Umbilical cord (tissue), 2 donors: Measurements from ENCODE around the gene ZNF598. TPM values are rescaled to one million over a fixed set of nuclear protein-coding genes. Genes with fewer than 3 reads are reported as not detected.
"Not testable (repeated sequence)": the region's sequence is repeated elsewhere in the genome, so short reads cannot be mapped to it uniquely, and the experiment has no call there.

ENCODE experiments used
- DNase-seq: peaks from one replicate; pipeline ENCODE4 v3.0.0-alpha.2; 2015; ENCODE audit warnings: low spot score
- total RNA-seq: library from RNA; depleted of rRNA; stranded (reverse); fragments of >200 nt; gene quantifications from one replicate; pipeline ENCODE4 v1.2.3, GENCODE V29; 2014; ENCODE audit warnings: low replicate concordance; ENCODE audit not compliant: insufficient read depth

ZNF598 gene
- total RNA-seq, 1 donor from 2014 or later, result 4.8 TPM

DNA sequence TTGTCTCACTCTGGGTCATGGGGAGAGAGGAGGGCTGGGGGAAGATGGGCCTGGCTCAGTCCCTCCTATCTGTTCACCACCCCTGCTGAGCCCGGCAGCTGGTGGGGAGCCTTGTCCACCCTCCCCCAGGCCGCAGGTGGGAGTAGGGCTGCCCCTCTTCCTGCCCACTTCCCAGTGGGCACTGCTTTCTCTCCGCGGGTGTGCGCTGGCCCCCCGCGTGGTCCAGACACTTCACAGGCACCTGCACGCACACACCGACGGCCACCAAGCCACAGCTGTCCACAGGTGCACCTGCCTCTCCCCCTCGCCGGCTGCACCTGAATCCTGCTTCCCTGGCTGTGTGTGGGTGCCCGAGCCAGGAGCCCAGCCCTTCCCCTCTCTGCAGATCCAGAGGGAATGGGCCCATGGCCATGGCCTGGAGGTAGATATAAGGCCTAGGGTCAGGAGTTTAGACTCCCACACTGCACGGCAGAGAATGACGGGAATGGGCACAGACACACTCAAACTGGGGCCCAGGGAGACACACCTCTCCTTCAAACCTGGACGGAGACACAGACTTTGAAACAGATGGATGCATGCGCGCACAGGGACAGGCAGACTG is 19.1 kb upstream of the ZNF598 start:
- DNase-seq, result no peak

DNA sequence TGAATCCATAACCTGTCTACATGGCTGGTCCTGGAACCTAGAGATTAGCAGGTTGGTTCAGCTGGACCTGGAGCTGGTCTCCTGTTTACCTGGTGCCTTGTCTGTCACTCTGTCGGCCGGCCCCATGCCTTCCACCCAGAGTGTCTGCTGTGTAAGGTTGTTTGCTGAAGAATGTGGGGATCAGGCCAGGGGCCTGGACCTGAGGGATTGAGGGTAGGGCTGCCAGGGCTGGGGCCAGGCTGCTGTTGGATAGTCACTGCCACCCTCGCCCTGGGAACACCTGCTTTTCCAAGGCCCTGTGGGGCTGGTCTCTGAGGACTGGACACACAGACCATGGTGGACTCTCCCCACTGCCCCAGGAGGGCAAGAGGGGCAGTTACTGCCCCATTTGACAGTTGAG is 18.5 kb upstream of the ZNF598 start:
- no peak for DNase-seq

DNA sequence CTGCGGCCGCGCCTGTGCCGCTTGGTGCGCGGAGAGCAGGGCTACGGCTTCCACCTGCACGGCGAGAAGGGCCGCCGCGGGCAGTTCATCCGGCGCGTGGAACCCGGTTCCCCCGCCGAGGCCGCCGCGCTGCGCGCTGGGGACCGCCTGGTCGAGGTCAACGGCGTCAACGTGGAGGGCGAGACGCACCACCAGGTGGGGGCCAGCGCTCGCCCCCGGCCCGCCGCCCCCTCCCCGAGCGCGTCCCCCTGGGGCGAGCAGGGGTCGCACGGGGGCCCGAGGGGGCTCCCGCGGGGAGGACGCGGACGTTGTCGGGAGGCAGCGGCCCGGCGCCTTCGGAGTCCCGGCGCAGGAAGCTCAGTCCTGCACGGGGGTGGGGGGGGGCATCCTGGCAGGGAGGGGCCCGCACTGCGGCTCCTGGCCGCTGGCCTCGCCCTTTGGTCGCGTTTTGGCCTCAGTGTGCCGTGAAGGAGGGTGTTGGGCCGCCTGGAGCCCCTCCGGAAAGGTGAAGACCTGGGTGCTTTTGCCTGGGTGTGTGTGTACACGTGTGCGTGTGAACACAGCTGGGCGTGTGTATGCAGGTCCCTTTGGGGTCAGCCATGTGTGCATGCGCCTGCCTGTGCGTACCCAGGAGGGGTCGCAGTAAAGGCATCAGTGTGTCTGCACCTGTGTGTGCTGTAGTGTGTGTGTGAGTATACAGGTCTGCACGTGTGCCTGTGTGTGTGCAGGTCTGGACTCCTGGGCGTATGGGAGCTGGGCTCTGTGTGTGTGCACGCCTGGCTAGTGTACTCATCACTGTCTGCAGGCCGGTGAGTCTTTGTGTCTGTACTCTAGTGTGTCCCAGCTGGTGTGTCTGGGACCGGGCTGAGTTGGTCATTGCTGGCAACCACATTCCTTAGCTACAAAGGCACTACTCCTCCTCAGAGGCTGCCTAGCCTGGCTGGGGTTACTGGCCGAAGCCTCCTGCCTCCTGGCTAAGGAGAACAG is 17.7 kb upstream of the ZNF598 start:
- no peak for DNase-seq

DNA sequence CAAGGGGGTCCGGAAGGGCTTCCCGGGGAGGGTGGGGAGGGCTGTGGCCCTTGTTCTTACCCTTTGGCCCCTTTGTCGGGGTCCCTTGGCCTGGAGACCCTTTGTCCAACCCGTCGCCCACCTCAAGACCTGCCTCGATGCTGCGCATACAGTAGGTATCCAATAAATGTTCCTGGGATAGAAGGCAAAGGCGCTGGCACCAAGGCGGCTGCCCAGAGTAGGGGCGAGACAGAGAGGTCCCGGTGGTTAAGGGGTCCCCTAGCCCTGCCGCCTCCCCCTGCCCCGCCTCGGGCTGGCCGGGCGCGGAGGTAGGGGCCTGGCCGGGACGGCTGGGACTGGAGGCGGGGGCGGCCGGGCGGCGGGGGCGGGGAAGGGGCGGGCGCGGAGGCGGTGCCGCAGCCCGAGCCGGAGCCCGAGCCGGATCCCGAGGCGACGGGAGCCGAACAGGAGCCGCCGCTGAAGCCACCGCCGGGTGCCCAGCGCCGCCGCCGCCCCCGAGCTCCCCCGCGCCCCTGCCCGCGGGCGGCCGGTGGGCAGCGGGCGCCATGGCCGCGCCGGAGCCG is 16.9 kb upstream of the ZNF598 start, which contains the start of gene NHERF2:
Gene NHERF2, plus strand, starts transcription at position 442 of the 563 bp plus-strand sequence. Its CDS starts 104 bp downstream, at position 546.
- no peak for DNase-seq

DNA sequence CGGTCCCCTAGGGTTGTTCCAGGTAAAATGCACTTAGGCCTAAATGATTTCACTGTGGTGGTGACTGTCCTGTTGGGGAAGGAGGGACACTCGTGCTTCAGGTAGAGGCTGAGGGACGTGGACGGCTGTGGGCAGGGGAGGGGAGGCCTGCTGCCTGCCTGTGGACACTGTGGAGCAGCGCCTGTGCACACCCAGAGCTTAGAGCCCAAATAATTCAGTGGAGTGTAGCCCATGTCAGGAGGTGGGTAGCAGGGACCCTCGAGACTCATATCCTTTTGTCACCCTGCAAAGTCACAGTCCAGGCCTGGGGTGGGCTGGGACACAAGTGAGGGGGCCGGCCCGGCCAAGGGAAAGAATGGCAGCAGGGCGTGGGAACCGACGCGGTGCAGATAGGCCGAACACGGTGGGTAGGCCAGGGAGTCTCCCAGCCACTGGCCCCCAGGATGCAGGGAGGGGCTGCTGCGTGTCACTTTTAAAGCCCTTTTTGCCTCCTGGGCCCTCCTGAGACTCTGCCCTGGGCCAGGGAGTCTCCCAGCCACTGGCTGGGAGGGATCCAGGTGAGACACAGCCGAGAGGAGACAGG is 16.3 kb upstream of the ZNF598 start:
- no peak for DNase-seq

DNA sequence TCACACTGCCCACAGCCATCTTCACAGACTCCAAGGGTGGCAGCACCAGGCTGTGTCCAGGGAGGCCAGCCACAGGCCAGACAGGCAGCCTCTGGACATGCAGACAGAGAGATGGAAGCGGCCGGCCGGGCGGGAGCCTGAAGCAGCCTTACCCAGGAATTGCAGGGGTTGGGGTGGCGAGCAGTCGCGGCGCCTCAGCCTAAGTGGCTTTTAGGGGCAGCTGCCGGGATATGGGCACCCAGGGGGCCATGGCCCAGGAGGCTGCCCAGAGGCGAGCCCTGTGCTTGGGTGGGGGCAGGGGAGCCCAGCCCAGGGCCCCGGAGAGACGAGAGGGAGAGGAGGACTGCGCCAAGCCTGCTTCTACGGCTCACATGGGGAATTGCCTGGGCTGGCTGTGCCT is 15.6 kb upstream of the ZNF598 start:
- no peak for DNase-seq

DNA sequence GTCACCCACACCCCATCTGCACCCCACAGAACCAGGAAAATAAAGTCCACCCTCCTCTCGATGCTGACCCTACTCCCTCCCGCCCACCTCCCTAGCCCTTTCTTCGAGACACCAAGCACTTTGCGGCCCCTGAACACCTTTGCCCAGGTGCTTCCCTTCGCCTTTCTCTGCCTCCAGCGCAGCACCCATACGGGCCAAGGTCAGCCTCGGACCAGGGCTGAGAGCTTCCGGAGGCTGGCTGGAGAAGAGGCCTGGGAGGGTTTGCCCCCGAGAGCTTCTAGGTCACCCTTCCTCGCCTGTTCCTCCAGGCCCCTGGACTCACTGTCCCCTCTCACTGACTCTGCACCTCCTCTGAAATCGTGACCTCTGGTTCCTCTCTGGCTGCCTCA is 14.4 kb upstream of the ZNF598 start:
- DNase-seq, result no peak

DNA sequence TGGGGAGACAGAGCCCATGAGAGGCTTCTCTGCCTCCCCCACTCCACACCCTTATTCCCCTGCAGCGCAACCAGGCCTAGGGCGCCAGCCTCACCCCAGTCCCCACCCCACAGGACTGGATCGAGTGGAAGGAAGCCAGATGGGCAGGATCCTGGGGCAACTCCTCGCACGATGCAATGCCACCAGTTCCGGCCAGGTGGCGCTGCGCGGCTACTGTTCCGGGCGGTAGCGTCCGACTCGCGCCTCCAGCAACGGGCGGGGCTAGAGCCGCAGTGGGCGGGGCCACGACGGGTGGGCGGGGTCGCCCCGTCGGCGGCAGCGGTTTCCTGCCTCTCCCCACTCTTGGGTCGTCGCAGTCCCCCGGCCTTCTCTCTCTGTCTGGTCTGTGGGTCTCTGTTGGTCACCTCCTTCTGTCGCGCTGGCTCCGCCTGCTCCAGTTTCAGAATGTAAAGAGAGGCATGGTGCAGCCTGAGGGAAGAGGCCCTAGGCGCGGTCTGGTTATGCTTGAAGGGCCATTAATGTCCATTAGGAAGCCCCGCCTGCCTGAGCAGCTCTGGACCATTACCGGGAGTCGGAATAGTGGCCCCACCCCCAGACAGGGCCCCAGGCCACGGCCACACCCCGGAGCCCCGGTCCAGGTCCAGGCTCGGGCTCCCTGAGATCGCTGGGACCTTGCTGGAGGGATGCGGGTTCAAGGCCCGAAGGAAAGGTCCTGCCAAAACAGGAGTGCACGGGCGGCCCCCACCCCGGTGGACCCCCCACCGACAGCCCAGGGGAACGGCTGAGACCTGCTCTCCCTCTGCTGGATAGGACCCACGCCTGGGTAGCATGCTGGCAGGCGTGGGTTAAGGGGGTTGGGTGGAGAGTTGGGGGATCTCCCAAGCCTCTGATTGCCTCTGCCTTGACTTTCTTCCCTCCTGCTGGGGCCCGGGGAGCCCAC is 13.7 kb upstream of the ZNF598 start:
- DNase-seq, result peak; percentile 95

DNA sequence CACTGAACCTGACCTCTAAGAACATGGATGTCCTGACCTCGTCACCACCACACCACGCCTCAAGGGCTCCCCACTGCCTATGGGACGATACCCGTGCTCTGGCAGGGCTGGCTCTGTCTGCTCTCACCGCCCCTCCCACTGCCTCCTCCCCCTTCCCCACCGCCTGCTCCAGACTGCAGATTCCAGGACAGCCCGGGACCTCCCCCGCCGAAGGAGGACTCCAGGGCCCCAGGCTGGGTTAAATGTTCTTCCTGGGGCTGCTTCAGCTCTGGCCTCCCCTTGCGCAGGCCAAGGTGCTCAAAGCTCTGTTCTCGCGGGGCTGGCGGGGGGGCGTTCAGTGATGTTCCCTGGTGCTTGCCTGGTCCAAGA is 13.1 kb upstream of the ZNF598 start:
- peak; percentile 88 for DNase-seq

DNA sequence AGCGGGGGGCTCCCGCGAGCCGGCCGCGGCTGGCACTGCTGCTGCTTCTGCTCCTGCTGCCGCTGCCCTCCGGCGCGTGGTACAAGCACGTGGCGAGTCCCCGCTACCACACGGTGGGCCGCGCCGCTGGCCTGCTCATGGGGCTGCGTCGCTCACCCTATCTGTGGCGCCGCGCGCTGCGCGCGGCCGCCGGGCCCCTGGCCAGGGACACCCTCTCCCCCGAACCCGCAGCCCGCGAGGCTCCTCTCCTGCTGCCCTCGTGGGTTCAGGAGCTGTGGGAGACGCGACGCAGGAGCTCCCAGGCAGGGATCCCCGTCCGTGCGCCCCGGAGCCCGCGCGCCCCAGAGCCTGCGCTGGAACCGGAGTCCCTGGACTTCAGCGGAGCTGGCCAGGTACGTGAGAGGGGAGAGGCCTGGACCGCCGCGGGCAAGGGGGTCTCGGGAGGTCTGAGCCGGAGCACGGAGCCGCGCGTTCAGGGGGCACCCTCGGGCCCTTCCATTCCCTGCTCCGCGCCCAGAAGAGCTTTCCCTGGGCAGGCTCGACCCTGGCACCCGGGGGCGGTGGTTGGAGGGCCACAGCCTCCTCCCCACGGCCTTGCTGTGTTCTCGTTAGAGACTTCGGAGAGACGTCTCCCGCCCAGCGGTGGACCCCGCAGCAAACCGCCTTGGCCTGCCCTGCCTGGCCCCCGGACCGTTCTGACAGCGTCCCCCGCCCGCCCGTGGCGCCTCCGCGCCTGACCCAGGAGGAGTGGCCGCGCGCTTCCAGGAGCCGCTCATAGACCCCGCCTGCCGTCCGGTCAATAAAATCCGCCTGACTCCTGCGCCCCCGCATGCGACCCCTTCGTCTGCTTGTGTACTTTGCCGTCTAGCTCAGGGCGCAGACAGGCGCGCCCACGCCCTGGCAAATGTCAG is 10.6 kb upstream of the ZNF598 start:
- DNase-seq, result no peak

DNA sequence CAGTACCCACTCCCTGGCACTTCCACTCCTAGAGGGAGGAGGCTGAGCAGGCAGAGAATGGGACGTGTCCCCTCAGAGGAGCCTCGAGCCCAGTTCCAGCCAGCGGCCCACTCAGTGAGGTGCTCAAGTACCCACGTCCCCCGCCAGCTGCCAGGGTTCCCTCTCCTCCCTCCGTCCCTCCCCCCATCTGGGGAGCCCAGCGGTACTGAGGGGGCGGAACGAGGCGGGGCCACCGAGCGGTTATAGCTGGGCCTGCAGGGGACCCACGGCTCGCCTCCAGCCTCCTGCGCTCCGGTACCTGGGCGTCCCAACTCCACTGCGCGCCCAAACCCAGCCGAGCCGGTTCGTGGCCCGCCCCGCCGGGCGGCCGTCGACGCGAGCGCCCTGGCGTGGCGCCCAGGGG is 9.9 kb upstream of the ZNF598 start, which contains the start of gene NPW:
Gene NPW, plus strand, starts transcription at position 268 of the 403 bp plus-strand sequence.
- no peak for DNase-seq

DNA sequence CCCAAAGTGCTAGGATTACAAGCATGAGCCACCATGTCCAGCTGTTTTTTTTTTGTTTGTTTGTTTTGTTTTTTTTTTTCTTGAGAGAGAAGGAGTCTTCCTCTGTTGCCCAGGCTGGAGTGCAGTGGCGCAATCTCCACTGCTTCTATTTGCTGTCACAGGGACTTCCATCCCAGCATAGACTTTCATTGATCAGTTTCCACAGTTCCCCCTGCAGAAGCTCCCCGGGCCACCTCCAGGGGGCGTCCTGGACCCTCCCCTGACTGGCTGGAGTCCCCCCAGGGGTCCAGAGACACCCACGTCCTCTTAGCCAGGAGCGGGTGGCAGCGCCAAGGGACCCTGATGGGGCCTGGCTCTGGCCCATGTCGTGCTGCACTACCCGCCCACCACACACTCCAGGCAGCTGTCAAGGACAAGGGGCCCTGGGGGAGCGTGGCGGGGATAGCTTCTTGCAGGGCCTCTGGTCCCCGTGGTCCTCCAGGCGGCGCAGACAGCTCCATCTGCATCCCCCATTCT is 6.8 kb upstream of the ZNF598 start:
- no peak for DNase-seq

DNA sequence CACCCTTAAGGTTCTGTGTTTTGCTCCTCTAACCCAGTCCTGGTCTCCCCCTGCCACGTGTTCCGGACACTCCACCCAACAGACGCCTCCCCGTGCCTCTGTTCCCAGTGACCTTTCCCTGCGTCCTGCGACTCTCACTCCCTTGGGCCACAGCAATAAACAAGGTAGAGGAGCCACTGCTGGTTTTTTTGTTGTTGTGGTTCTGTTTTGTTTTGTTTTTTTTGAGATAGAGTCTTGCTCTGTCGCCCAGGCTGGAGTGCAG is 6.3 kb upstream of the ZNF598 start:
- no peak for DNase-seq

DNA sequence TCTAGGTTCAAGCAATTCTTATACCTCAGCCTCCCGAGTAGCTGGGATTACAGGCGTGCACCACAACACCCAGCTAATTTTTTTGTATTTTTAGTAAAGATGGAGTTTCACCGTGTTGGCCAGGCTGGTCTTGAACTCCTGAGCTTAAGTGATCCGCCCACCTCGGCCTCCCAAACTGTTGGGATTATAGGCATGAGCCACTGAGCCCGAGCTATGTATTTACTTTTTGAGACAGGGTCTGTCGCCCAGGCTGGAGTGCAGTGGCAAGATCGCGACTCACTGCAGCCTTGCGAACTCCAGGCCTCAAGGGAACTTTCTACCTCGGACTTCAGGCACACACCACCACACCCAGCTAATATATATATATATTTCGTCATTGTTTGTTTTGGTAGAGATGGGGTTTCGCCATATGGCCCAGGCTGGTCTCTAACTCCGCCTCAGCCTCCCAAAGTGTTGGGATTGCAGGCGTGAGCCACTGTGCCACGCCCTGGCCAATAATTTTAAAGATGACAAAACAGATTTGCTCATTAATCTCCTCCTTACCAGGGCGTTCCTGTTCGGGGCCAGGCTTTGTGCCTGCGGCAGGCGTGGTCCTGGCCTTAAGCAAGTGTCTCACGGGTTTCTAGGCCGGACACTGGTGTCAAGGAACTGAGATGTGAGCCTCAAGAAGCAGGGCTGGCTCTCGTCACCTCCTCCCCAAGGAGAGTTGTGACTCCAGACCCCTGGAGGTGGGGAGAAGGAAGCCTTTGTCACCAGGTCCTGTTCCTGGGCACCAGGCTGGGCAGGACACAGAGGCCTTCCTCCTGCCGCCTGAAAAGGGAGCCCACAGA is 5.7 kb upstream of the ZNF598 start:
- no peak for DNase-seq

DNA sequence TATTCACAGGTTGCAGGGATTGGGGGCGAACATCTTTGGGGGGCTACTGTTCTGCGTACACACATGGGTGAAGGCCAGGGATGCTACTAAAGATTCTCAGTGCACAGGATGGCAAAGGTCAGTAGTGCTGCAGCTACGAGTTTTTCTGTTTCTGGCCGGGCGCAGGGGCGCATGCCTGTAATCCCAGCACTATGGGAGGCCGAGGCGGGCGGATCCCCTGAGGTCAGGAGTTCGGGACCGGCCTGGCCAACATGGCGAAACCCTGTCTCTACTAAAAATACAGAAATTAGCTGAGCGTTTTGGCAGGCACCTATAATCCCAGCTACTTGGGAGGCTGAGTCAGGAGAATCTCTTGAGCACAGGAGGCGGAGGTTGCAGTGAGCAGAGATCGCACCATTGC is 3.9 kb upstream of the ZNF598 start:
- no peak for DNase-seq

DNA sequence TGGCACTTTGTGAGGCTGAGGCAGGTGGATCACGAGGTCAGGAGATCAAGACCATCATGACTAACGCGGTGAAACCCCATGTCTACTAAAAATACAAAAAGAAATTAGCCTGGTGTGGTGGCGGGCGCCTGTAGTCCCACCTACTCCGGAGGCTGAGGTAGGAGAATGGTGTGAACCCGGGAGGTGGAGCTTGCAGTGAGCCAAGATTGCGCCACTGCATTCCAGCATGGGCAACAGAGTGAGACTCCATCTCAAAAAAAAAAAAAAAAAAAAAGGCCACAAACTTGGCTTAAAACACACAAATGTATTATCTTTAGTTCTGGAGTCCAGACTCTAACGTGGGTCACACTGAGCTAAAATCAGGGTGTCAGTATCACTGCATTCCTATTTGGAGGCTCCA is 2.1 kb upstream of the ZNF598 start:
- not testable (repeated sequence) for DNase-seq

DNA sequence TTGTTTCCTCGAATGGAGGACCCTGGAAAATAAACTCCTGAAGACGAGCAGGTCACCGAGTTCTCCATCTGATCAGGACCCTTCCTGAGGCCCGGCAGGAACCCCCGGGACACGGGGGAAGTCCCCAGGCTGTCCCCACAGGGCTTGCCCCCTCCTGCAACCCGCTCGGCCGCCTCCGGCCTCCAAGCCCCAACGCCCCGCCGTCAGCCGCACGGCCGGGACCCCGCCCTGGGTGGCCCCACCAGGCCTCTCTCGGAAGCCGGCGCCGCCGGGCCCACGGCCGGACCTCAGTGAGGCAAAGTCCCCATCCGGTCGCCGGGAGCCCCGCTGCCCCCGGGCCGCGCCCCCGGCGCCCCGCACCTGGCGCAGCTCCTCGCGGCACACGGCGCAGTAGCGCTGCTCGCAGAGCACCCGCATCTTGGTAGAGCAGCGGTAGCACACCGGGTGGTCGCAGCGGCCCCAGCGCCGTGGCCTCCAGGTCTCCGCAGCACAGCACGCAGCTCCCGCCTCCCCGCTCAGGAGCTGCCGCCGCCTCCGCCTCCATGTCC is 383 bp downstream of the ZNF598 start:
- DNase-seq, result no peak

DNA sequence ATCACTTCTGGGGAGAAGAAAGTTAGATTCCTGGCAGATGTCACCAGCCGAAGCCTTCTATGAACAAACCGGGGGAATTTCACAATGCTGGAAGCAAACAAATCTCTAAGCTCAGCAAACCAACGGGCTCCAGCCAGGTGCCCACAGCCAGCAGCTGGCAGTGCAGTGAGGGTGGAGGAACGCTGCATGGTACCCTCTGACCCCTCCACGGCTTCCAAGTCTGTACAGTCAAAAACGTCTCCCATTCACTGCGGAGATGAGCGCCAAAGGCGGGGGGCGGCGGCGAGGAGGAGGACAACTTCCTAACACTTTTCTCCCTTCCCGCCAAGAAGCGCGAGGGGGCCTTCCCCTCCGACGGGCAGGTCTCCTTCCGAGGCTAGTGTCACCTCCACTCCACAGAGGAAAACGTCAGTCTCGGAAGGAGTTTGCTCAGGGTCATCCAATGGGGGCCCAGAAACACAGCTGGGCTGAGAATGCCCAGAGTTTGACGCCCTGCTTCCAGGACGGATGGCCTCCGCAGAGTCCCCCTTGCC is 924 bp downstream of the ZNF598 start:
- DNase-seq, result no peak
